Measurements from ENCODE around the gene ARID1B.

The ARID1B gene

GRCh38 chr6:156992020-156992804, 215.0 kb downstream of the ARID1B start:
- DNase-seq (ENCODE audit: low spot score): no peak

- DNase-seq (ENCODE audit: low spot score): no peak
These were observed 216.5 kb downstream of the ARID1B start for GRCh38 chr6:156993713-156994112.

- DNase-seq (ENCODE audit: low spot score): no peak
These were observed 217.3 kb downstream of the ARID1B start for GRCh38 chr6:156994215-156995076.

- DNase-seq (ENCODE audit: low spot score): no peak
These were observed 218.3 kb downstream of the ARID1B start for GRCh38 chr6:156995502-156995901.

GRCh38 chr6:156996265-156996664, 219.1 kb downstream of the ARID1B start:
- DNase-seq (ENCODE audit: low spot score): no peak

GRCh38 chr6:156998794-156999330, 221.7 kb downstream of the ARID1B start:
- no peak for DNase-seq (ENCODE audit: low spot score)

- DNase-seq (ENCODE audit: low spot score): no peak
These were observed 222.6 kb downstream of the ARID1B start for GRCh38 chr6:156999762-157000161.

GRCh38 chr6:157001716-157002115, 224.5 kb downstream of the ARID1B start:
- no peak for DNase-seq (ENCODE audit: low spot score)

GRCh38 chr6:157002774-157003173, 225.6 kb downstream of the ARID1B start:
- DNase-seq (ENCODE audit: low spot score): no peak

GRCh38 chr6:157005940-157006339, 228.8 kb downstream of the ARID1B start:
- no peak for DNase-seq (ENCODE audit: low spot score)

GRCh38 chr6:157008568-157008967, 231.4 kb downstream of the ARID1B start:
- DNase-seq (ENCODE audit: low spot score): no peak

- DNase-seq (ENCODE audit: low spot score): no peak
These were observed 235.2 kb downstream of the ARID1B start for GRCh38 chr6:157012355-157012754.

GRCh38 chr6:157013649-157014304, 236.6 kb downstream of the ARID1B start:
- DNase-seq (ENCODE audit: low spot score): no peak

GRCh38 chr6:157014871-157015270, 237.7 kb downstream of the ARID1B start:
- no peak for DNase-seq (ENCODE audit: low spot score)

GRCh38 chr6:157017022-157017421, 239.8 kb downstream of the ARID1B start:
- DNase-seq (ENCODE audit: low spot score): no peak

- no peak for DNase-seq (ENCODE audit: low spot score)
These were observed 240.7 kb downstream of the ARID1B start for GRCh38 chr6:157017861-157018260.

- no peak for DNase-seq (ENCODE audit: low spot score)
These were observed 242.0 kb downstream of the ARID1B start for GRCh38 chr6:157019115-157019641.

GRCh38 chr6:157019733-157020132, 242.6 kb downstream of the ARID1B start:
- DNase-seq (ENCODE audit: low spot score): peak; percentile 5

GRCh38 chr6:157020398-157020797, 243.2 kb downstream of the ARID1B start:
- no peak for DNase-seq (ENCODE audit: low spot score)

GRCh38 chr6:157020881-157021343, 243.7 kb downstream of the ARID1B start:
- DNase-seq (ENCODE audit: low spot score): peak; percentile 52

GRCh38 chr6:157021344-157021992, 244.3 kb downstream of the ARID1B start:
- DNase-seq (ENCODE audit: low spot score): peak; percentile 89
